NCI-H1105 treated with DMSO at 0.1 percent for 48 hours (cell line): ENCODE measurements around the gene CMTM2.
"Not testable (repeated sequence)": the region's sequence is repeated elsewhere in the genome, so short reads cannot be mapped to it uniquely, and the experiment has no call there.

Source experiments
- DNase-seq: peaks from one replicate; lab custom pipeline; 2025; lab: John Stamatoyannopoulos, UW

Gene CMTM2

DNA sequence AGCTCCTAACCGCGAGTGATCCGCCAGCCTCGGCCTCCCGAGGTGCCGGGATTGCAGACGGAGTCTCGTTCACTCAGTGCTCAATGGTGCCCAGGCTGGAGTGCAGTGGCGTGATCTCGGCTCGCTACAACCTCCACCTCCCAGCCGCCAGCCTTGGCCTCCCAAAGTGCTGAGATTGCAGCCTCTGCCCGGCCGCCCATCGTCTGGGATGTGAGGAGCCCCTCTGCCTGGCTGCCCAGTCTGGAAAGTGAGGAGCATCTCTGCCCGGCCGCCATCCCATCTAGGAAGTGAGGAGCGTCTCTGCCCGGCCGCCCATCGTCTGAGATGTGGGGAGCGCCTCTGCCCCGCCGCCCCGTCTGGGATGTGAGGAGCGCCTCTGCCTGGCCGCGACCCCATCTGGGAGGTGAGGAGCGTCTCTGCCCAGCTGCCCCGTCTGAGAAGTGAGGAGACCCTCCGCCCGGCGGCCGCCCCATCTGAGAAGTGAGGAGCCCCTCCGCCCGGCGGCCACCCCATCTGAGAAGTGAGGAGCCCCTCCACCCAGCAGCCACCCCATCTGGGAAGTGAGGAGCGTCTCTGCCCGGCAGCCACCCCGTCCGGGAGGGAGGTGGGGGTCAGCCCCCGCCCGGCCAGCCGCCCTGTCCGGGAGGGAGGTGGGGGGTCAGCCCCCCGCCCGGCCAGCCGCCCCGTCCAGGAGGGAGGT lies 51.4 kb downstream of the CMTM2 start:
- DNase-seq = not testable (repeated sequence)

DNA sequence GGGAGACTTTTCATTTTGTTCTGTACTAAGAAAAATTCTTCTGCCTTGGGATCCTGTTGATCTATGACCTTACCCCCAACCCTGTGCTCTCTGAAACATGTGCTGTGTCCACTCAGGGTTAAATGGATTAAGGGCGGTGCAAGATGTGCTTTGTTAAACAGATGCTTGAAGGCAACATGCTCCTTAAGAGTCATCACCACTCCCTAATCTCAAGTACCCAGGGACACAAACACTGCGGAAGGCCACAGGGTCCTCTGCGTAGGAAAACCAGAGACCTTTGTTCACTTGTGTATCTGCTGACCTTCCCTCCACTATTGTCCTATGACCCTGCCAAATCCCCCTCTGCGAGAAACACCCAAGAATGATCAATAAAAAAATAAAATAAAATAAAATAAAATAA lies 52.3 kb downstream of the CMTM2 start:
- DNase-seq = not testable (repeated sequence)

DNA sequence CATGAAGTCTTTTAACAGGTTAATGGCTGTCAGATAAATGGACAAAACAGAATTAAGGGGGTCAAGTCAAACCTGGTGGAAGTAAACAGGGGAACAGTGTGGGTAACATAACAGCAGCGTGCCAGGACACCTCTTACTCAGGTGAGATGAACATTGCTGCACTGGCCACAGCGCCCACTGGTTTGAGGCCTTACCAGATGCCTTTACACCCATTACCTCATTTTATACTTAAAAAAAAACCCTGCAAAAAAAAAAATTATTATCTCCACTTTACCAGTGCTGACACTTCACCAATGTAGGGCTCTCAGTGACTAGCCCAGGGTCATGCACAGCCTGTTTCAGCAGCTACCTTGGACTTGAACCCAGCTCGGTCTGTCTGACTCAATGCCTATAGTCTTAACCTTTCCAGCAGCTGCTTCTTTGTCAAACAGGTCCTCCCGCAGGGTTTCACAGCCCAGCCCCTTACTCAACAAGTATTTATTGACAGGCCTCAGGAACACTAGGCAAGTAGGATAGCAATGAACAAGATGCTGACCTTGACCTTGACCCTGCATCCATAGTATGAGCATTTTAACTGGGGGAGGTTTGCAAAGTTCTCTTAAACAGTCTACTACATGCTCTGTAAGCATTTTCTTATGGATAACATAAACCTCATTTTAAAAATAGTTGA lies 55.4 kb downstream of the CMTM2 start:
- no peak for DNase-seq

DNA sequence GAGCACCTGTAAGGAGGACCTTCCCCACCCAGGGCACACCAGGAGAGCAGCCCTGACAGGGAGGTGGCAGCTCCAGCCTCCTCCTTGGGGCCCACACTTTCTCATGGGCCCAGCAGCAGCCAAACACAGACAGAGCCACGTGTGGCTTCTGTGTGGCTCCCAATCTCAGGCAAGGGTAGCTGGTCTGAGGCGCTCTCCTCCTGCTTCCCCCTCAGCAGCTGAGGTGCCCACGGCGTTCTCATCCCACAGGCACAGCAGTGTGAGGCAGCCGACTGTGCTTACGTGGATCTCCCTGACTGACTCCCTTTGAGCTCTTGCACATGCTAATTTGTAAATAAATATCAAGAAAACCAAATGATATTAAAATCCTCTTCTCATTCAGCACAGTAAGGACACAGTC lies 56.1 kb downstream of the CMTM2 start:
- DNase-seq = no peak

DNA sequence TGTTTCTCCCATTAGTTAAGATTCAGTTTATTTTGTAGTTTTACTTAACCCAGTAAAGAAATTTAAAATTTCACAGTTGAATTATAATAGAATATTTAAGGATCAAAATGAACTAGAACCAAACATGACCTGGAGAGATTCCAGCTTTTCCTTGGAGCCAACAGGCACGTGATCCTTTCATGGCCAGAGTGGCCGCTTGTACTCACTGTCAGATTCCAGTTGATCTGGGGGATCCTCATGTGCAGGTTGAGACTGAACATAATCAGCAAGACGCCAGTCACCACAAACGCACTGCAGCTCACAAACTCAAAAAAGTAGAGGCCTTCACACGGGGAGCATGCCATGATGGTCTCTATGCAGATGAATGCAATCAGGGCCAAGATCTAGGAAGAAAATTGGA lies 56.9 kb downstream of the CMTM2 start:
- no peak for DNase-seq

DNA sequence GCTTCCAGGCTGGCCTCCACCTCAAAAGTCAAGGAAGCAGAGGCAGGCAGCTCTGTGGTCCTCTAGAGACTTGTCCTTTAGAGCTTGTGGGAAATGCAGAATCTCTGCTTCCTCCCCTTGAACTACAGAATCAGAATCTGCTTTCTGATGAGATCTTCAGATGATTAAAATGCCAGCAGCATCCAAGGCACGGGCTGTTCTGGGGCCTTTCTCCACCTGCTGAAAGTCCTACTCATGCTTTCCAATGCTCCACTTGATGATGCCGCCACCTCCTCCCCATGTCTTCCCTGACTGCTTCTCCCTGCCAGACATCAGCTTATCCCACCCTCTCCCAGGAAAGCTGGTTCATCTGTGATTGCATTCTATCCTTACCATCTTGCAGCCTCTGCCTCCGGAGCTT lies 58.5 kb downstream of the CMTM2 start:
- DNase-seq = no peak
